PC-9 (cell line): Measurements from ENCODE around the gene AIRE. TPM values are rescaled to one million over a fixed set of nuclear protein-coding genes. Genes with fewer than 3 reads are reported as not detected.

Source experiments
- BruUV-seq: library from RNA; stranded (reverse); fragments of 400-500 nt; replicated peaks from 2 replicates; lab custom pipeline; 2021; lab: Mats Ljungman, UMichigan
- CTCF ChIA-PET: fragments of 300-600 bp; sonication (Branson Sonifier 250); formaldehyde crosslinking; loops from one replicate; lab custom pipeline; 2022; ENCODE audit warnings: antibody characterized with exemption; lab: Charles Lee
- POLR2A ChIA-PET: fragments of 300-600 bp; sonication (Branson Sonifier 250); formaldehyde crosslinking; loops from one replicate; lab custom pipeline; 2022; ENCODE audit warnings: antibody characterized with exemption; ENCODE audit not compliant: unreplicated experiment; lab: Charles Lee
- DNase-seq, 2 experiments: peaks; one replicate each; pipeline versions ENCODE4 v3.0.0 to v3.0.0-alpha.2; 2015 to 2022; ENCODE audit warnings: mixed read lengths in 1 of 2
- H2AFZ ChIP-seq: fragments of 200-600 bp; sonication (generic); 2 replicates; pipeline ENCODE4 v1.8.1; 2017; ENCODE audit warnings: antibody characterized with exemption
- H3F3A ChIP-seq: fragments of 200-600 bp; sonication (generic); 2 replicates; pipeline ENCODE4 v1.8.1; 2017; ENCODE audit warnings: antibody characterized with exemption, mild to moderate bottlenecking, low read depth; ENCODE audit not compliant: insufficient read depth
- H3K27ac ChIP-seq: fragments of 200-600 bp; sonication (generic); 2 replicates; pipeline ENCODE4 v1.6.1; 2016; ENCODE audit warnings: mixed run types
- H3K27me3 ChIP-seq: fragments of 200-600 bp; sonication (generic); 2 replicates; pipeline ENCODE4 v1.6.1; 2016; ENCODE audit warnings: low read depth, mixed run types; ENCODE audit not compliant: insufficient read depth
- H3K36me3 ChIP-seq: fragments of 200-600 bp; sonication (generic); 2 replicates; pipeline ENCODE4 v1.6.1; 2016; ENCODE audit warnings: low read depth, mixed run types
- H3K4me1 ChIP-seq: fragments of 200-600 bp; sonication (generic); replicated peaks from 2 replicates; pipeline ENCODE4 v1.6.1; 2016; ENCODE audit warnings: mixed run types; ENCODE audit not compliant: insufficient read depth
- H3K4me2 ChIP-seq: fragments of 200-600 bp; sonication (generic); 2 replicates; pipeline ENCODE4 v1.6.1; 2017; ENCODE audit warnings: mixed run types
- H3K4me3 ChIP-seq: fragments of 200-600 bp; sonication (generic); 2 replicates; pipeline ENCODE4 v1.6.1; 2016; ENCODE audit warnings: mixed run types
- H3K79me2 ChIP-seq: fragments of 200-600 bp; sonication (generic); 2 replicates; pipeline ENCODE4 v1.6.1; 2017; ENCODE audit warnings: low read depth, mixed run types
- H3K9me2 ChIP-seq: fragments of 200-600 bp; sonication (generic); 2 replicates; pipeline ENCODE4 v1.8.1; 2017; ENCODE audit warnings: mild to moderate bottlenecking; ENCODE audit not compliant: insufficient read depth
- H3K9me3 ChIP-seq: fragments of 200-600 bp; sonication (generic); 2 replicates; pipeline ENCODE4 v1.8.1; 2016; ENCODE audit warnings: low read depth; ENCODE audit not compliant: insufficient read depth
- H4K20me1 ChIP-seq: fragments of 200-600 bp; sonication (generic); 2 replicates; pipeline ENCODE4 v1.8.1; 2017; ENCODE audit not compliant: insufficient read depth
- CTCF ChIP-seq: fragments of 200-600 bp; sonication (generic); conservative IDR thresholded peaks from 2 replicates; pipeline ENCODE4 v1.6.1; 2017; ENCODE audit warnings: mixed run types, antibody characterized with exemption, mild to moderate bottlenecking, moderate library complexity
- EZH2 ChIP-seq: fragments of 200-600 bp; sonication (generic); IDR thresholded peaks from 2 replicates; pipeline ENCODE4 v1.8.0; 2017; ENCODE audit warnings: antibody characterized with exemption, low read depth
- intact Hi-C: fragments of 100-400 bp; cut with micrococcal nuclease; formaldehyde crosslinking; loops from one replicate; pipeline ENCODE4 v1.10.0; 2022; ENCODE audit not compliant: unreplicated experiment
- total RNA-seq: library from RNA; stranded (reverse); gene quantifications from 2 replicates; pipeline ENCODE4 v1.2.3, GENCODE V29; 2021

AIRE gene
- total RNA-seq, 1 experiment from 2014 or later, result not detected

- Histone ChIP-seq H4K20me1 (no peaks in the 10 kb centered on the region), H3K79me2 (no peaks in the 10 kb centered on the region), H3K4me2 (no peak overlapping the region), H2AFZ (no peak overlapping the region), H3K4me3 (no peak overlapping the region), H3K36me3 (no peaks in the 10 kb centered on the region), H3K4me1 (peaks cover 11% of the 10 kb centered on the region; the same call in 1 of the 2 replicates), H3K9me3 (no peaks in the 10 kb centered on the region), H3F3A (peaks cover 19% of the 10 kb centered on the region), H3K27ac (no peak overlapping the region), H3K9me2 (no peaks in the 10 kb centered on the region), H3K27me3 (no peaks in the 10 kb centered on the region)
- TF ChIP-seq EZH2, result no peak
- TF ChIP-seq CTCF, result no peak
- BruUV-seq, result no TSS peak
- ChIA-PET CTCF (no interaction called here), POLR2A (no interaction called here)
- intact Hi-C loops, result no loop called here
- no peak for DNase-seq
Measured at GRCh38 chr21:44335266-44336059, 49.8 kb downstream of the AIRE start.

GRCh38 chr21:44337449-44337848 lies 51.8 kb downstream of the AIRE start:
- ChIA-PET POLR2A (no interaction called here), CTCF (no interaction called here)
- Histone ChIP-seq H3K4me2 (peak overlapping the region; percentile 76; the same call in 1 of the 2 replicates), H2AFZ (no peak overlapping the region), H3K9me3 (no peaks in the 10 kb centered on the region), H4K20me1 (no peaks in the 10 kb centered on the region), H3K27me3 (no peaks in the 10 kb centered on the region), H3K4me1 (peaks cover 11% of the 10 kb centered on the region; the same call in 1 of the 2 replicates), H3K79me2 (no peaks in the 10 kb centered on the region), H3F3A (peaks cover 19% of the 10 kb centered on the region), H3K9me2 (no peaks in the 10 kb centered on the region), H3K27ac (no peak overlapping the region), H3K4me3 (no peak overlapping the region; the same call in 1 of the 2 replicates), H3K36me3 (no peaks in the 10 kb centered on the region)
- TF ChIP-seq EZH2 (no peak), CTCF (no peak)
- DNase-seq, result no peak
- no TSS peak for BruUV-seq
- intact Hi-C loops, result no loop called here

GRCh38 chr21:44337941-44338895 lies 52.5 kb downstream of the AIRE start:
- peak overlapping the region; percentile 76 for H3K4me2 ChIP-seq
- no TSS peak for BruUV-seq
- peak overlapping the region; percentile 50; the same call in 1 of the 2 replicates for H3K4me3 ChIP-seq
- no peaks in the 10 kb centered on the region for H3K9me3 ChIP-seq
- H3K27ac ChIP-seq, result no peak overlapping the region
- DNase-seq, result peak; percentile 67 to 71
- ChIA-PET POLR2A (interaction anchor here (0.5 to 0.7 kb wide), 3 partner anchors 55 to 589 kb away, joined by 3 to 5 read pairs (median 4); no protein-coding TSS in a partner anchor), CTCF (no interaction called here)
- H3F3A ChIP-seq, result peaks cover 19% of the 10 kb centered on the region
- H3K79me2 ChIP-seq, result no peaks in the 10 kb centered on the region
- TF ChIP-seq CTCF (peak; percentile 44; the same call in 1 of the 2 replicates), EZH2 (no peak)
- H3K4me1 ChIP-seq, result peaks cover 11% of the 10 kb centered on the region; the same call in 1 of the 2 replicates
- H2AFZ ChIP-seq, result 0 out of 2 replicates have a peak overlapping the region, but pooled peaks have one; percentile 61
- no peaks in the 10 kb centered on the region for H4K20me1 ChIP-seq
- no peaks in the 10 kb centered on the region for H3K36me3 ChIP-seq
- intact Hi-C loops, result no loop called here
- no peaks in the 10 kb centered on the region for H3K27me3 ChIP-seq
- H3K9me2 ChIP-seq, result no peaks in the 10 kb centered on the region
